Fibroblast of lung (primary cell): ENCODE measurements around the gene TCAIM. TPM values are rescaled to one million over a fixed set of nuclear protein-coding genes. Genes with fewer than 3 reads are reported as not detected.

ENCODE experiments used
- DNase-seq, 2 donors: peaks; one replicate each; pipeline versions ENCODE4 v3.0.0 to v3.0.0-alpha.2; 2010; ENCODE audit warnings: low read depth in 2 of 2
- H2AFZ ChIP-seq: 2 replicates; pipeline ENCODE4 v1.5.1; 2012; ENCODE audit warnings: low read length, control low read depth, inconsistent platforms
- H3K27ac ChIP-seq: 2 replicates; pipeline ENCODE4 v1.5.1; 2011; ENCODE audit warnings: low read length, control low read depth; ENCODE audit not compliant: insufficient read depth
- H3K27me3 ChIP-seq: 2 replicates; pipeline ENCODE4 v1.5.1; 2011; ENCODE audit warnings: mild to moderate bottlenecking, low read length; ENCODE audit not compliant: control insufficient read depth, insufficient read depth
- H3K36me3 ChIP-seq: 2 replicates; pipeline ENCODE4 v1.5.1; 2011; ENCODE audit warnings: low read length; ENCODE audit not compliant: control insufficient read depth, insufficient read depth
- H3K4me1 ChIP-seq: 2 replicates; pipeline ENCODE4 v1.5.1; 2011; ENCODE audit warnings: low read length; ENCODE audit not compliant: control insufficient read depth, insufficient read depth; ENCODE audit errors: extremely low read depth
- H3K4me2 ChIP-seq: 2 replicates; pipeline ENCODE4 v1.5.1; 2011; ENCODE audit warnings: low read length, control low read depth; ENCODE audit not compliant: insufficient read depth; ENCODE audit errors: extremely low read depth
- H3K4me3 ChIP-seq, 4 experiments: fragments of 200-600 bp in 1 of 4; sonication (generic) in 1 of 4; replicated peaks in 1 of 4; 2 replicates each; pipeline ENCODE4 v1.5.1; 2011 to 2016; ENCODE audit warnings: low read length in 4 of 4, low read depth in 3 of 4, mild to moderate bottlenecking in 3 of 4, control low read depth in 2 of 4, inconsistent platforms in 1 of 4, mixed read lengths in 1 of 4; ENCODE audit not compliant: insufficient read depth in 1 of 4; ENCODE audit errors: control extremely low read depth in 1 of 4
- H3K79me2 ChIP-seq: 2 replicates; pipeline ENCODE4 v1.5.1; 2012; ENCODE audit warnings: mild to moderate bottlenecking, low read length, inconsistent platforms; ENCODE audit not compliant: control insufficient read depth, insufficient read depth
- H3K9ac ChIP-seq: 2 replicates; pipeline ENCODE4 v1.5.1; 2011; ENCODE audit warnings: mild to moderate bottlenecking, low read length, control low read depth; ENCODE audit not compliant: insufficient read depth
- H3K9me3 ChIP-seq: 2 replicates; pipeline ENCODE4 v1.5.1; 2012; ENCODE audit warnings: low read depth, low read length; ENCODE audit not compliant: control insufficient read depth, insufficient read depth
- H4K20me1 ChIP-seq: 2 replicates; pipeline ENCODE4 v1.5.1; 2011; ENCODE audit warnings: low read length; ENCODE audit not compliant: control insufficient read depth, insufficient read depth; ENCODE audit errors: extremely low read depth
- EZH2 ChIP-seq: IDR thresholded peaks from 2 replicates; pipeline ENCODE4 v1.5.1; 2012; ENCODE audit warnings: low read length, control low read depth, mild to moderate bottlenecking; ENCODE audit errors: missing control alignments
- polyA plus RNA-seq, 2 donors: library from polyadenylated mRNA; depleted of rRNA in 1 of 2; stranded (reverse) in 1 of 2; unstranded in 1 of 2; fragments of >200 nt; gene quantifications; 2 replicates each; pipeline ENCODE4 v1.2.1, GENCODE V29; 2011 to 2012; ENCODE audit warnings: missing spikeins in 1 of 2
- total RNA-seq: library from RNA; depleted of rRNA; stranded (reverse); fragments of >200 nt; gene quantifications from 2 replicates; pipeline ENCODE4 v1.2.1, GENCODE V29; 2014
- TF ChIP-seq, protein P1 (sequence below), 2 donors: IDR thresholded peaks in 1 of 2; conservative IDR thresholded peaks in 1 of 2; 1 replicate in 1 of 2; 2 replicates in 1 of 2; pipeline ENCODE4 v1.5.1; 2011 to 2012; ENCODE audit warnings: low read length in 2 of 2, control low read depth in 1 of 2, inconsistent platforms in 1 of 2, low read depth in 1 of 2, mild to moderate bottlenecking in 1 of 2

The TCAIM gene
- total and polyA plus RNA-seq, 2 donors (not counting 1 experiment from before 2014, with no cell fraction given) = 29.8 to 46.6 TPM

- Histone ChIP-seq H2AFZ (no peak overlapping the region), H3K4me2 (no peak overlapping the region), H3K36me3 (no peaks in the 10 kb centered on the region), H3K4me3 (no peak overlapping the region), H4K20me1 (no peaks in the 10 kb centered on the region), H3K4me1 (peaks cover 6% of the 10 kb centered on the region), H3K27me3 (no peaks in the 10 kb centered on the region), H3K79me2 (no peaks in the 10 kb centered on the region), H3K9me3 (no peaks in the 10 kb centered on the region), H3K27ac (no peak overlapping the region), H3K9ac (no peak overlapping the region)
- no peak for DNase-seq
- no peak for TF ChIP-seq EZH2
- TF ChIP-seq, protein P1, sequence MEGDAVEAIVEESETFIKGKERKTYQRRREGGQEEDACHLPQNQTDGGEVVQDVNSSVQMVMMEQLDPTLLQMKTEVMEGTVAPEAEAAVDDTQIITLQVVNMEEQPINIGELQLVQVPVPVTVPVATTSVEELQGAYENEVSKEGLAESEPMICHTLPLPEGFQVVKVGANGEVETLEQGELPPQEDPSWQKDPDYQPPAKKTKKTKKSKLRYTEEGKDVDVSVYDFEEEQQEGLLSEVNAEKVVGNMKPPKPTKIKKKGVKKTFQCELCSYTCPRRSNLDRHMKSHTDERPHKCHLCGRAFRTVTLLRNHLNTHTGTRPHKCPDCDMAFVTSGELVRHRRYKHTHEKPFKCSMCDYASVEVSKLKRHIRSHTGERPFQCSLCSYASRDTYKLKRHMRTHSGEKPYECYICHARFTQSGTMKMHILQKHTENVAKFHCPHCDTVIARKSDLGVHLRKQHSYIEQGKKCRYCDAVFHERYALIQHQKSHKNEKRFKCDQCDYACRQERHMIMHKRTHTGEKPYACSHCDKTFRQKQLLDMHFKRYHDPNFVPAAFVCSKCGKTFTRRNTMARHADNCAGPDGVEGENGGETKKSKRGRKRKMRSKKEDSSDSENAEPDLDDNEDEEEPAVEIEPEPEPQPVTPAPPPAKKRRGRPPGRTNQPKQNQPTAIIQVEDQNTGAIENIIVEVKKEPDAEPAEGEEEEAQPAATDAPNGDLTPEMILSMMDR (conservative IDR thresholded peaks at IDR 0.05 in 1 of 2, IDR thresholded peaks at IDR 0.05 in 1 of 2; ENCODE audit: low read depth in 1 of 2, low read length in 2 of 2) = no peak
Observed at GRCh38 chr3:44437800-44438199, 99.2 kb downstream of the TCAIM start.

- Histone ChIP-seq H3K4me1 (peaks cover 6% of the 10 kb centered on the region), H3K4me3 (no peak overlapping the region), H2AFZ (no peak overlapping the region), H3K9ac (no peak overlapping the region), H3K79me2 (no peaks in the 10 kb centered on the region), H3K9me3 (no peaks in the 10 kb centered on the region), H3K27me3 (no peaks in the 10 kb centered on the region), H4K20me1 (no peaks in the 10 kb centered on the region), H3K36me3 (no peaks in the 10 kb centered on the region), H3K4me2 (no peak overlapping the region), H3K27ac (peak overlapping the region; percentile 66)
- DNase-seq = peak; percentile 59 to 74
- no peak for TF ChIP-seq EZH2
- TF ChIP-seq, protein P1 (conservative IDR thresholded peaks at IDR 0.05 in 1 of 2, IDR thresholded peaks at IDR 0.05 in 1 of 2; ENCODE audit: low read depth in 1 of 2, low read length in 2 of 2) = no peak
Observed at GRCh38 chr3:44439499-44440295, 101.1 kb downstream of the TCAIM start.

DNA sequence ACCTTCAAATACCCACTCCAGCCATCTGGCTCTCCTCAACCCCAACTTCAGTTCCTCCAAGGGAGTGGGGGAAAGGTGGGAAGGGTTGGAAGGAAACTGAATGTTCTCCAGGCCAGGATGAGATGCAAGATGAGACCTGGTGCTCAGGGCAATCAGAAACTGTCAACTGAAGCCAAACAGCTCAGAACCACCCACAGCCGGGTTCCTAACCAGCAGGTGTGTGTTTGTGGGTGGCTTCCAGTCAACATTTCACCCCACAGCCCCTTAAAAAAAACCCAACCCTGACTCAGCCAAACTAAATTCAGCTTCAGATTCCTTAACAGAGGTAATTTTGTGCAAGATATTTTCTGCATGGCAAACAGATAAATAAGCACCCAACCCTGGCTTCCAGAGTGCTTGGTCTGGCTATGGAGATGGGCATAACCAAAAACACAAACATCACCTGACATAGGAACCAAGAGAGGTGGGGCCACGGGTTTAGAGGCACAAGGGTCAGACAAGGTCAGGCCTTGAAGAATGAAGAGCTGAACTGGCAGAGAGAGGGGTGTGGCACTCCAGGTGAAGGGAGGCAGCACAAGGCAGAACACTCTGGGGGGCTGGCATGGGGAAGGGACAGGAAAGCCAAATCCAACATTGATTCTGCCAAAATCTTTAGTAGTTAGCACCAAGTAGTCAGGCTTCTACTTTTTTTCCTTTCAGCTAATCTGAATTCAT is 104.2 kb downstream of the TCAIM start:
- Histone ChIP-seq H4K20me1 (no peaks in the 10 kb centered on the region), H3K27me3 (no peaks in the 10 kb centered on the region), H2AFZ (no peak overlapping the region), H3K9me3 (peaks cover 1% of the 10 kb centered on the region), H3K27ac (no peak overlapping the region), H3K4me3 (no peak overlapping the region), H3K36me3 (peaks cover 10% of the 10 kb centered on the region), H3K79me2 (no peaks in the 10 kb centered on the region), H3K4me2 (no peak overlapping the region), H3K9ac (no peak overlapping the region), H3K4me1 (peaks cover 6% of the 10 kb centered on the region)
- TF ChIP-seq, protein P1 (conservative IDR thresholded peaks at IDR 0.05 in 1 of 2, IDR thresholded peaks at IDR 0.05 in 1 of 2; ENCODE audit: low read depth in 1 of 2, low read length in 2 of 2) = no peak
- TF ChIP-seq EZH2 = no peak
- DNase-seq = no peak
